HepG2 (cell line): ENCODE data around the gene EVA1A. TPM values are rescaled to one million over a fixed set of nuclear protein-coding genes. Genes with fewer than 3 reads are reported as not detected.

Source experiments
- CBX2 ChIP-seq, 2 experiments: fragments of 200-600 bp in 1 of 2; sonication (generic); formaldehyde crosslinking in 1 of 2; IDR thresholded peaks; 2 replicates each; pipeline versions ENCODE4 v1.7.0 to v1.8.1; 2018 to 2022; ENCODE audit warnings: low read depth in 2 of 2, low read length in 1 of 2, mild to moderate bottlenecking in 1 of 2, missing genetic modification reagents in 1 of 2
- CBX5 ChIP-seq: sonication (generic); formaldehyde crosslinking; IDR thresholded peaks from 2 replicates; pipeline ENCODE4 v1.4.0; 2020; ENCODE audit warnings: missing genetic modification reagents, borderline replicate concordance
- CREB1 ChIP-seq, 2 experiments: fragments of 450-650 bp in 1 of 2; IDR thresholded peaks; 2 replicates each; pipeline ENCODE4 v1.6.1; 2016 to 2017; ENCODE audit warnings: control low read depth in 1 of 2, mild to moderate bottlenecking in 1 of 2, missing compliant biosample characterization in 1 of 2, missing genetic modification characterization in 1 of 2
- EEA1 ChIP-seq: sonication (generic); formaldehyde crosslinking; IDR thresholded peaks from 2 replicates; pipeline ENCODE4 v1.5.1; 2020; ENCODE audit warnings: mild to moderate bottlenecking, missing genetic modification reagents, borderline replicate concordance
- ELF3 ChIP-seq: IDR thresholded peaks from 2 replicates; pipeline ENCODE4 v1.6.1; 2016; ENCODE audit warnings: missing genetic modification reagents, missing compliant biosample characterization
- NCOA1 ChIP-seq: sonication (generic); formaldehyde crosslinking; IDR thresholded peaks from 2 replicates; pipeline ENCODE4 v1.9.0; 2021; ENCODE audit warnings: missing genetic modification reagents
- NFYC ChIP-seq: IDR thresholded peaks from 2 replicates; pipeline ENCODE4 v1.6.1; 2016; ENCODE audit warnings: missing genetic modification reagents, missing compliant biosample characterization
- PCBP1 ChIP-seq: fragments of 200-400 bp; formaldehyde crosslinking; IDR thresholded peaks from 2 replicates; pipeline ENCODE4 v1.6.1; 2017; ENCODE audit warnings: mild to moderate bottlenecking, low read depth, low read length, borderline replicate concordance
- ZBTB25 ChIP-seq: IDR thresholded peaks from 2 replicates; pipeline ENCODE4 v1.6.1; 2018; ENCODE audit warnings: missing genetic modification reagents
- ZNF746 ChIP-seq: sonication (generic); formaldehyde crosslinking; IDR thresholded peaks from 2 replicates; pipeline ENCODE4 v1.8.0; 2022; ENCODE audit warnings: mild to moderate bottlenecking, missing genetic modification reagents
- polyA plus RNA-seq, 8 experiments: library from polyadenylated mRNA; depleted of rRNA in 3 of 8; stranded (reverse) in 7 of 8; unstranded in 1 of 8; fragments of >200 nt; fragmentation: Illumina TruSeq in 4 of 8; extraction: Trizol in 4 of 8; gene quantifications; 2 replicates each; pipeline versions ENCODE4 v1.2.1 to v1.2.3, GENCODE V29; 2011 to 2016; ENCODE audit warnings: low read depth in 4 of 8, missing spikeins in 1 of 8, mixed read lengths in 1 of 8; ENCODE audit not compliant: insufficient read depth in 1 of 8
- total RNA-seq, 5 experiments: library from RNA; depleted of rRNA; stranded (reverse); fragments of >200 nt; fragmentation: Illumina TruSeq; extraction: Trizol; gene quantifications; 2 replicates each; pipeline ENCODE4 v1.2.3, GENCODE V29; 2016; ENCODE audit warnings: low read depth in 1 of 5
- TF ChIP-seq, protein P1 (sequence below), 2 experiments: sonication (generic) in 1 of 2; formaldehyde crosslinking in 1 of 2; IDR thresholded peaks; 2 replicates each; pipeline versions ENCODE4 v1.6.1 to v1.9.0; 2014 to 2022; ENCODE audit warnings: antibody characterized with exemption in 1 of 2, borderline replicate concordance in 1 of 2, inconsistent platforms in 1 of 2, low read depth in 1 of 2, missing genetic modification reagents in 1 of 2
- TF ChIP-seq, protein P2 (sequence below): sonication (generic); formaldehyde crosslinking; IDR thresholded peaks from 2 replicates; pipeline ENCODE4 v1.4.0; 2020; ENCODE audit warnings: missing genetic modification reagents
- TF ChIP-seq, protein P3 (sequence below): sonication (generic); formaldehyde crosslinking; IDR thresholded peaks from 2 replicates; pipeline ENCODE4 v1.4.0; 2020; ENCODE audit warnings: missing genetic modification reagents; ENCODE audit errors: not compliant biosample characterization
- TF ChIP-seq, protein P4 (sequence below): sonication (generic); formaldehyde crosslinking; IDR thresholded peaks from 2 replicates; pipeline ENCODE4 v1.5.0; 2020; ENCODE audit warnings: missing genetic modification reagents

The EVA1A gene
- total and polyA plus RNA-seq, 2 of the 13 experiments (the other 11 are each of a cell fraction or from before 2014, with no cell fraction given), result 57.5 to 57.8 TPM

DNA sequence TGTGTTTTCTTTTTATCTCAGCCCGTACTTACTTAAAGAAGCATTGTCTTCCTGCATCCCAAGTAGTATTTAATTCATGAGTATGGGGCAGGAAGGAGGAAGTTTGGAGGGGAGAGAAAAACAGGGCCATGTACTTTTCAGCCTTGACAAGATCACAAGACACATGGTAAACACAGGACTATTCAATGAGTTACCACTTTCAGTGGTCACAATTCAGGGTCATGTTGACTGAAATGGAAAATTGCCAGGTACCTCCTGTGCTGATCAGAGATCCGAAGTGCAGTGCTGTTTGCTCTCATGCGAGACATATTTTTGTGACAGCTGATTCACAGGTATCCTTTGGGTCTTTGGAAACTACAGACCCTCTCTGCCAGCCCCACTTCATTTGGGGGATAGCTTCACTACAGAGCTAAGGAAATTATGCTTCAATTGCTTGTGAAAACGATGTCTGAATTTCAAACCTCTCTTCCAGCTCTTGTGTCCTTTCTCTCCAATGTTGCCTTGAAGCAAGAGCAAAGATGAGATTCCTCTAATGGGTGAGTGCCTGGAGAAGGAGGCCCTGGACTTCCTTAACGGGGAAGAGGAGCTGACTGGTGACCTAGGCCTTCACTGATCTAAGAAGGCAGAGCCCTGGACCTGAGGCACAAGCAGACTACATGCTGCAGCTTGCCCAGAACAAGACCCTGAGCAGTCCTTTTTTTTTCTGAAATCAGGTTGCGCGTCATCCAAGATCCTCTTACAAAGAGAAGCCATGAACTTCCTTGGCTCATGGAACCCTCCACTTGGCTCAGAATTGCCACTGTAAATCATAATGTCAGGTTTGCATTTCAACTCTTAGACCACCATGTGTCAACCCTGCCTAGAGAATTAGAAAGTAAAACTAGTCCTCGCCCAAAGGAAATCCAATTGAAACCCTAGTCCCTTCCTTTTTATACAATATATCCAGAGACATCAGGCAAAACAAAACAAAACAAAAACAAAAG lies 44.1 kb downstream of the EVA1A start (continued):
- TF ChIP-seq NFYC (CRISPR knock-in tag), result peak; percentile 47; the same call in 1 of the 2 replicates
- TF ChIP-seq CBX2 (IDR thresholded peaks at IDR 0.05; ENCODE audit: low read depth, low read length), result no peak
- TF ChIP-seq CBX2 (CRISPR knock-in tag; IDR thresholded peaks at IDR 0.05; ENCODE audit: low read depth), result peak; percentile 23; the same call in 1 of the 2 replicates
- peak; percentile 76; the same call in 1 of the 2 replicates for TF ChIP-seq ZNF746 (CRISPR knock-in tag)
- TF ChIP-seq, protein P1, sequence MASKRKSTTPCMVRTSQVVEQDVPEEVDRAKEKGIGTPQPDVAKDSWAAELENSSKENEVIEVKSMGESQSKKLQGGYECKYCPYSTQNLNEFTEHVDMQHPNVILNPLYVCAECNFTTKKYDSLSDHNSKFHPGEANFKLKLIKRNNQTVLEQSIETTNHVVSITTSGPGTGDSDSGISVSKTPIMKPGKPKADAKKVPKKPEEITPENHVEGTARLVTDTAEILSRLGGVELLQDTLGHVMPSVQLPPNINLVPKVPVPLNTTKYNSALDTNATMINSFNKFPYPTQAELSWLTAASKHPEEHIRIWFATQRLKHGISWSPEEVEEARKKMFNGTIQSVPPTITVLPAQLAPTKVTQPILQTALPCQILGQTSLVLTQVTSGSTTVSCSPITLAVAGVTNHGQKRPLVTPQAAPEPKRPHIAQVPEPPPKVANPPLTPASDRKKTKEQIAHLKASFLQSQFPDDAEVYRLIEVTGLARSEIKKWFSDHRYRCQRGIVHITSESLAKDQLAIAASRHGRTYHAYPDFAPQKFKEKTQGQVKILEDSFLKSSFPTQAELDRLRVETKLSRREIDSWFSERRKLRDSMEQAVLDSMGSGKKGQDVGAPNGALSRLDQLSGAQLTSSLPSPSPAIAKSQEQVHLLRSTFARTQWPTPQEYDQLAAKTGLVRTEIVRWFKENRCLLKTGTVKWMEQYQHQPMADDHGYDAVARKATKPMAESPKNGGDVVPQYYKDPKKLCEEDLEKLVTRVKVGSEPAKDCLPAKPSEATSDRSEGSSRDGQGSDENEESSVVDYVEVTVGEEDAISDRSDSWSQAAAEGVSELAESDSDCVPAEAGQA (IDR thresholded peaks at IDR 0.05; ENCODE audit: low read depth), result peak; percentile 62
- TF ChIP-seq, protein P1 (CRISPR knock-in tag; IDR thresholded peaks at IDR 0.05; ENCODE audit: borderline replicate concordance), result no peak; the same call in 1 of the 2 replicates
- TF ChIP-seq, protein P2, sequence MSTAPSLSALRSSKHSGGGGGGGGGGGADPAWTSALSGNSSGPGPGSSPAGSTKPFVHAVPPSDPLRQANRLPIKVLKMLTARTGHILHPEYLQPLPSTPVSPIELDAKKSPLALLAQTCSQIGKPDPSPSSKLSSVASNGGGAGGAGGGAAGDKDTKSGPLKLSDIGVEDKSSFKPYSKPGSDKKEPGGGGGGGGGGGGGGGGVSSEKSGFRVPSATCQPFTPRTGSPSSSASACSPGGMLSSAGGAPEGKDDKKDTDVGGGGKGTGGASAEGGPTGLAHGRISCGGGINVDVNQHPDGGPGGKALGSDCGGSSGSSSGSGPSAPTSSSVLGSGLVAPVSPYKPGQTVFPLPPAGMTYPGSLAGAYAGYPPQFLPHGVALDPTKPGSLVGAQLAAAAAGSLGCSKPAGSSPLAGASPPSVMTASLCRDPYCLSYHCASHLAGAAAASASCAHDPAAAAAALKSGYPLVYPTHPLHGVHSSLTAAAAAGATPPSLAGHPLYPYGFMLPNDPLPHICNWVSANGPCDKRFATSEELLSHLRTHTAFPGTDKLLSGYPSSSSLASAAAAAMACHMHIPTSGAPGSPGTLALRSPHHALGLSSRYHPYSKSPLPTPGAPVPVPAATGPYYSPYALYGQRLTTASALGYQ (CRISPR knock-in tag), result peak; percentile 93
- no peak for TF ChIP-seq PCBP1
- peak; percentile 90 for TF ChIP-seq NCOA1
- TF ChIP-seq, protein P3, sequence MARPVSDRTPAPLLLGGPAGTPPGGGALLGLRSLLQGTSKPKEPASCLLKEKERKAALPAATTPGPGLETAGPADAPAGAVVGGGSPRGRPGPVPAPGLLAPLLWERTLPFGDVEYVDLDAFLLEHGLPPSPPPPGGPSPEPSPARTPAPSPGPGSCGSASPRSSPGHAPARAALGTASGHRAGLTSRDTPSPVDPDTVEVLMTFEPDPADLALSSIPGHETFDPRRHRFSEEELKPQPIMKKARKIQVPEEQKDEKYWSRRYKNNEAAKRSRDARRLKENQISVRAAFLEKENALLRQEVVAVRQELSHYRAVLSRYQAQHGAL (CRISPR knock-in tag), result no peak
- TF ChIP-seq ZBTB25 (CRISPR knock-in tag), result peak; percentile 88
- TF ChIP-seq, protein P4, sequence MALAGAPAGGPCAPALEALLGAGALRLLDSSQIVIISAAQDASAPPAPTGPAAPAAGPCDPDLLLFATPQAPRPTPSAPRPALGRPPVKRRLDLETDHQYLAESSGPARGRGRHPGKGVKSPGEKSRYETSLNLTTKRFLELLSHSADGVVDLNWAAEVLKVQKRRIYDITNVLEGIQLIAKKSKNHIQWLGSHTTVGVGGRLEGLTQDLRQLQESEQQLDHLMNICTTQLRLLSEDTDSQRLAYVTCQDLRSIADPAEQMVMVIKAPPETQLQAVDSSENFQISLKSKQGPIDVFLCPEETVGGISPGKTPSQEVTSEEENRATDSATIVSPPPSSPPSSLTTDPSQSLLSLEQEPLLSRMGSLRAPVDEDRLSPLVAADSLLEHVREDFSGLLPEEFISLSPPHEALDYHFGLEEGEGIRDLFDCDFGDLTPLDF (CRISPR knock-in tag), result no peak; the same call in 1 of the 2 replicates
- TF ChIP-seq EEA1, result no peak
- peak; percentile 88; the same call in 1 of the 2 replicates for TF ChIP-seq CBX5 (CRISPR knock-in tag)
- TF ChIP-seq CREB1 (IDR thresholded peaks at IDR 0.05), result no peak
- peak; percentile 84 for TF ChIP-seq CREB1 (CRISPR knock-in tag; IDR thresholded peaks at IDR 0.05)
- peak; percentile 100 for TF ChIP-seq ELF3
